IPS-18c (cell line): ENCODE measurements around the gene NUCB1.
"Not testable (repeated sequence)": the region's sequence is repeated elsewhere in the genome, so short reads cannot be mapped to it uniquely, and the experiment has no call there.

ENCODE experiments used
- H3K4me3 ChIP-seq: 2 replicates; pipeline ENCODE4 v1.7.0; 2013; ENCODE audit warnings: low read depth, mild to moderate bottlenecking, low read length, moderate library complexity; ENCODE audit not compliant: insufficient read depth
- H3K9me3 ChIP-seq: one replicate; pipeline ENCODE4 v1.6.1; 2013; ENCODE audit warnings: mild to moderate bottlenecking, low read length, moderate library complexity; ENCODE audit not compliant: control insufficient read depth, insufficient read depth

NUCB1 gene

DNA sequence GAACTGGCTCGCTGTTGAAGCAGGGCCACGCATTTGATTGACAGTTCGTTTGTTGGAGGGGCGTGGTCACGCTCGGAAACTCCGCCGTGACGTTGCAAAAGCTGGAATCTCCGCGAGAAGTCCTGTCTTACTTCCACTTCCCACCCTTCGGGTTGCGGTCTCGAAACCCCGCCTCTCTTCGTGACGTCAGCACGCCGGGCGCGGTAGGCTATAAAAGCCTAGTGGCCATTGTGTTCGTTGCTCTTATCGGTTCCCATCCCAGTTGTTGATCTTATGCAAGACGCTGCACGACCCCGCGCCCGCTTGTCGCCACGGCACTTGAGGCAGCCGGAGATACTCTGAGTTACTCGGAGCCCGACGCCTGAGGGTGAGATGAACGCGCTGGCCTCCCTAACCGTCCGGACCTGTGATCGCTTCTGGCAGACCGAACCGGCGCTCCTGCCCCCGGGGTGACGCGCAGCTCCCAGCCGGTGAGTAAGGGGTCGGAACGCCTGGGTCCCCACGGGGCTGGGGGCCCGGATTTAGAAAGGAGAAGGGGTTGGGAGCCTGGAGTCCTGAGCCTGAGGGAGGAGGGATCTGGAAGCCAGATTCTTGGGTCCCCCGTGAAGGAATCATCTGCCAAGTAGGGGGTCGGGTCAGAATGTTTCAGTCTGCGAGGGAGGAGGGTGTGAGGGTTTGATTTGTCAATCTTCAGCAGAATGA is 27.8 kb upstream of the NUCB1 start, which contains the start of gene PPP1R15A:
Gene PPP1R15A, plus strand, starts transcription at position 240 of the 702 bp plus-strand sequence. CDS start 813 bp downstream, outside the sequence.
- Histone ChIP-seq H3K9me3 (no peaks in the 10 kb centered on the region), H3K4me3 (peak within 1 kb of the TSS; percentile 66)

DNA sequence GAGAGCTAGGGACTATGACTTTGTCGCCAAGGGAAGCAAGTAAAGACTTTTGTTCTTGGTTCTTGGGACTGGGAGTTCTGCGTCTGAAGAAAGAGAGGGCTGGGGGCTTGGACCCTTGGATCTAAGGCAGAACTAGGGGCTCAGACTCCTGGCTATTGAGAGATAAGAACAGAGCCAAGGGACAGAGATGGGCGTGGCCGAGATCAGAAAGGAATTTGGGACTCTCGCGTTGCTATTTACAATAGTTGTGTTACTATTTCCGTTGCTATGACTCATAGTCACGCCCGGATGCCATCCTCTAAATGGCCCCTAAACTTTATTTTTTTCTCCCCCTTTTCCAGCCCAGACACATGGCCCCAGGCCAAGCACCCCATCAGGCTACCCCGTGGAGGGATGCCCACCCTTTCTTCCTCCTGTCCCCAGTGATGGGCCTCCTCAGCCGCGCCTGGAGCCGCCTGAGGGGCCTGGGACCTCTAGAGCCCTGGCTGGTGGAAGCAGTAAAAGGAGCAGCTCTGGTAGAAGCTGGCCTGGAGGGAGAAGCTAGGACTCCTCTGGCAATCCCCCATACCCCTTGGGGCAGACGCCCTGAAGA is 27.1 kb upstream of the NUCB1 start:
- Histone ChIP-seq H3K4me3 (peak overlapping the region; percentile 66), H3K9me3 (no peaks in the 10 kb centered on the region)

DNA sequence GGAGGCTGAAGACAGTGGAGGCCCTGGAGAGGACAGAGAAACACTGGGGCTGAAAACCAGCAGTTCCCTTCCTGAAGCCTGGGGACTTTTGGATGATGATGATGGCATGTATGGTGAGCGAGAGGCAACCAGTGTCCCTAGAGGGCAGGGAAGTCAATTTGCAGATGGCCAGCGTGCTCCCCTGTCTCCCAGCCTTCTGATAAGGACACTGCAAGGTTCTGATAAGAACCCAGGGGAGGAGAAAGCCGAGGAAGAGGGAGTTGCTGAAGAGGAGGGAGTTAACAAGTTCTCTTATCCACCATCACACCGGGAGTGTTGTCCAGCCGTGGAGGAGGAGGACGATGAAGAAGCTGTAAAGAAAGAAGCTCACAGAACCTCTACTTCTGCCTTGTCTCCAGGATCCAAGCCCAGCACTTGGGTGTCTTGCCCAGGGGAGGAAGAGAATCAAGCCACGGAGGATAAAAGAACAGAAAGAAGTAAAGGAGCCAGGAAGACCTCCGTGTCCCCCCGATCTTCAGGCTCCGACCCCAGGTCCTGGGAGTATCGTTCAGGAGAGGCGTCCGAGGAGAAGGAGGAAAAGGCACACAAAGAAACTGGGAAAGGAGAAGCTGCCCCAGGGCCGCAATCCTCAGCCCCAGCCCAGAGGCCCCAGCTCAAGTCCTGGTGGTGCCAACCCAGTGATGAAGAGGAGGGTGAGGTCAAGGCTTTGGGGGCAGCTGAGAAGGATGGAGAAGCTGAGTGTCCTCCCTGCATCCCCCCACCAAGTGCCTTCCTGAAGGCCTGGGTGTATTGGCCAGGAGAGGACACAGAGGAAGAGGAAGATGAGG is 26.4 kb upstream of the NUCB1 start:
- Histone ChIP-seq H3K9me3 (no peaks in the 10 kb centered on the region), H3K4me3 (peak overlapping the region; percentile 66)

- no peak overlapping the region for H3K4me3 ChIP-seq
- no peaks in the 10 kb centered on the region for H3K9me3 ChIP-seq
Observed at GRCh38 chr19:48874303-48875135, 25.6 kb upstream of the NUCB1 start.

GRCh38 chr19:48876043-48876981 is 23.8 kb upstream of the NUCB1 start:
- H3K9me3 ChIP-seq, H3K4me3 ChIP-seq: not testable (repeated sequence)

DNA sequence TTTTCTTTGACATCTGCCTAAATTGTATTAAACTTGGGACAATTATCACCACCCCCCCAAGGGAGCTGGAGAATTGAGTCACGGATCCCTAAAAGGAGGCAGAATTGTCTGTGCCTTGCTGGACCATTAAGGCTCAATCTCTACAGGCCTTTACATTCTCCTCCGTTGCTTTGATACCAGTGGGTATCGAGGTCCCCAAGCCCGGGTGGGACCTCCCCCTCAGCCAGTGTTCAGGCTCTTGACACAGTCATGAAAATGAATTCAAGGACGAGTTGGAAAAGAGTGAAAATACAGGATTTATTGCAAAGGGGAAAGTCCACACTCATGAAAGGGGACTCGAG is 22.3 kb upstream of the NUCB1 start:
- Histone ChIP-seq H3K4me3 (no peak overlapping the region), H3K9me3 (no peaks in the 10 kb centered on the region)

DNA sequence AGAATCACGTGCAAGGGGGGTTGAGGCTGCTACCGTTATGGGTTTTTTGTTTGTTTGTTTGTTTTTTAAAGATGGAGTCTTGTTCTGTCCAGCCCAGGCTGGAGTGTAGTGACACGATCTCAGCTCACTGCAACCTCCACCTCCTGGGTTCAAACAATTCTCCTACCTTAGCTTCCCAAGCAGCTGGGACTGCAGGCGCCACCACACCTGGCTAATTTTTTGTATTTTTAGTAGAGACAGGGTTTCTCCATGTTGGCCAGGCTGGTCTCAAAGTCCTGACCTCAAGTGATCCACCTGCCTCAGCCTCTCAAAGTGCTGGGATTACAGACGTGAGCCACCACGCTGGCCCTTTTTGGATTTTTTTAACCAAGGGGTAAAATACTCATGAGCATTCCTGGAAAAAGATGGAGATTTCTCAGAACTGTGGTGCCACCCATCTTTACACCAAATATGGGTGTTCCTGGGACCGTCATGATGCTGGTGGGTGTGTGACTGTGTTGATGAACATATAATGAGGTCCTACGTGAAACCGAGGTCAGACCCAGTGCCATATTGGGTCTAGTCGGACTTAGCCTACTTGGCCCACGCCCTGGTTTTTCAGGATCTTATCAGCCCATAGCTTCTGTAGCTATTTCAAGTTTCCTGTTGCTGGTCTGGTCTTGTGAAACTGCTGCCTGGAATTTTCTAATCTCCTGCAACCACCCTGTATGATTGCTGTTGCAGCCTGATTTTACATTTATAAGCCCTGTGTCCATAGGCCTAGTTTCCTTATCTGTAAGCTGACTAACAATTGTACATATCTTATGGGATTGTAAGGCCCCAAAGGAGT is 21.7 kb upstream of the NUCB1 start:
- Histone ChIP-seq H3K9me3 (no peaks in the 10 kb centered on the region), H3K4me3 (no peak overlapping the region)

DNA sequence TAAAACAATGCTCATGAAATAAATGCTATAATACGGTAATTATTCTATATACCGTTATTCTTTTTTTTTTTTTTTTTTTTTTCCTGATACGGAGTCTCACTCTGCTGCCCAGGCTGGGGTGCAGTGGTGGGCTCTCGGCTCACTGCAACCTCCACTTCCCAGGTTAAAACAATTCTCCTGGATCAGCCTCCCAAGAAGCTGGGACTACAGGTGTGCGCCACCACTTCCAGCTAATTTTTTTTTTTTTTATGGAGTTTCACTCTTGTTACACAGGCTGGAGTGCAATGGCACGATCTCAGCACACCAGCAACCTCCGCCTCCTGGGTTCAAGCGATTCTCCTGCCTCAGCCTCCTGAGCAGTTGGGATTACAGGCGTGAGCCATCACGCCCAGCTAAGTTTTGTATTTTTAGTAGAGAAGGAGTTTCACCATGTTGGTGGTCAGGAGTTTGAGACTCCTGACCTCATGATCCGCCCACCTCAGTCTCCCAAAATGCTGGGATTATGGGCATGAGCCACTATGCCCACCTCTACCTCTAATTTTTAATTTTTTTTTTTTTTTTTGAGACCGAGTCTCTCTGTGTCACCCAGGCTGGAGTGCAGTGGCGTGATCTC is 21.0 kb upstream of the NUCB1 start:
- H3K4me3 ChIP-seq, result no peak overlapping the region
- H3K9me3 ChIP-seq, result no peaks in the 10 kb centered on the region

- not testable (repeated sequence) for H3K9me3 ChIP-seq, H3K4me3 ChIP-seq
Observed at GRCh38 chr19:48879696-48880095, 20.4 kb upstream of the NUCB1 start.

DNA sequence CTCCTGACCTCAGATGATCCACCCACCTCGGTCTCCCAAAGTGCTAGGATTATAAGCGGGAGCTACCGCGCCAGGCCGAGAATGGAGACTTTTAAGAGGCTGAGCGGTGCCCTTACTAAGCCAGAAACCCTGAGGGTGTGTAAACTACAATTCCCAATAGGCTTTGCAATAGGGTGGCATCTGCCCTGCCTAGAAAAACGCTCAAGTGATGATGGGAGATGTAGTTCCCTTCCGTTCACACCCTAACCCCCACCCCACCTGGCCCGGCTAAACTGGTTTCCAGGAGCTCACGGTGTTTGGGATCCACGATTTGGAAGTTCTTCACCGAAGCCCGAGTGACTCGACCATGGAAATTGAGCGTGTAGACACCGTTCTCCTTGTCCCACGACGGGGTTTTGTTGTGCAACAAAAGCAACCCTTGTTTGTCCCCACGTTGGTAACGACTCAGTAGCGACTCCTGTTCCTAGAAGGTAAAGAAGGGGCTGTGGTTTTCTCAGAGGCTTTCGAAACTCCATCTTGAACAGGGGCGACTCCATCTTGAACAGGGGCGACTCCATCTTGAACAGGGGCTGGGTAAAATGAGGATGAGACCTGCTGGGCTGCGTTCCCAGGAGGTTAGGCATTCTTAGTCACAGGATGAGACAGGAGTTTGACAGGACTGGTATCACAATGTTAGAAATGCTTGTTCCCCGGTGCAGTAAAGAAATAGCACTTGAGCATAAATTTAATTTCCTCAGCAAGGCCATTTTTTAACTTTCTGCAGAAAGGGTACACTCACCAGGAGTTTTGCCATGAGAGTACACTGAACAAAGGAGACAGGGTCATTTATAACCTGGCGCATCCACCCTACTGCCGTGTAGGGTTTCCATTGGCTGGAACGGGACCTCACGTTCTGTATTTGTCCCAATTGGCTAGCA is 18.1 kb upstream of the NUCB1 start:
- no peaks in the 10 kb centered on the region for H3K9me3 ChIP-seq
- H3K4me3 ChIP-seq, result no peak overlapping the region

DNA sequence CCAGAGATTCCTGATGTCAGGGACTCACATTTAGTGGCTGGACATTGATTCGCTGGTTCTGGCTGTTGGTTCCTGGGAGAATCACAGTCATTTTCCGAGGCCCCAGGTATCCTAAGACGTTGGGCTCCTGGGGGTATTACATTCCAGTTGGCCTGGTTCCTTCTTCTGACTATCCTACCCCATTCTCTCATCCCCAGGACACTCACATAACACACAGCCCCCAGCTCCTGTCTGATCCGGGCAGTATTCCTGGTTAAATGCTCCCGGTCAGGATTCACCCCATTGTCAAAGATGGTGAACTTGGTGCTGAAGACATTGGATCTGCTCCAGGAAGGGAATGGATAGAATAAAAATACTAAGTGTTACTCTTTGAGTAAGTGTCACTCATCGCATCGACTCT is 16.4 kb upstream of the NUCB1 start:
- H3K4me3 ChIP-seq, result no peak overlapping the region

DNA sequence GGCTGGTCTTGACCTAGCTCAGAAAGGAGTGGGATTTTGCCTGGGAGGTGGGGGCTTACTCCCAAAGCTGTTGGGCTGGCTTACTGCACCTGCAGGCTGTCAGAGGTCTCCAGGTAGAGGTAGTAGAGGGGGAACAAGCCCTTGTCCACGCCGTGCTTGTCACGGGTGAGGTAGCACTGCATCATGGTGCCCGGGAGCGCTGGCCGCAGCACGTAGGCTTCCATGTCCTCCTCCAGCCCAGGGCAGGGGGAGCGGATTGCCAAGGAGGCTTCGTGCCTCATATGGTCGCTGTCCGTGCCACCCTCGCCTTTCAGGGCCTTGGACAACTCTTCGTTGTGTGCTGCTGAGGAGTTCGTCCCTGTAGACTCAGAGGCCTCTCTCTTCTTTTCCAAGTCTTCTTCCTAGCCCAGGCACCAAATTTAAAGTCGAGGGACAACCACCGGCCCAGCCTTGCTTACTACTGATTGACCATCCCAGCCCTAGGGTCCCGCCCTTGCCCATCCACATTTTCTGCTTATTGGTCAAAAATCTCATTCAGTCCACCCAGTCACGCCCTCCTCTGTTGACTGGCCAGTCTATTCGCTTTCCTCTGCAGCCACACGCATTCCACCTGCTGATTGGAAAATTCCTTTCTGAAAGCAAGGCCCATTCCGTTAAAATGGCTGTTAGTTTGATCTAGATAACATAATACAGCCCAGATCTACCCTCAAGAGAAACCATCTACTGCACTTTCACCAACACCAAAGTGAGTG is 12.1 kb upstream of the NUCB1 start:
- Histone ChIP-seq H3K9me3 (no peaks in the 10 kb centered on the region), H3K4me3 (no peak overlapping the region)

More for the DNA sequence above, 16.4 kb upstream of the NUCB1 start:
- H3K9me3 ChIP-seq, result no peaks in the 10 kb centered on the region

GRCh38 chr19:48889496-48889895 is 10.6 kb upstream of the NUCB1 start:
- H3K4me3 ChIP-seq, result not testable (repeated sequence)

DNA sequence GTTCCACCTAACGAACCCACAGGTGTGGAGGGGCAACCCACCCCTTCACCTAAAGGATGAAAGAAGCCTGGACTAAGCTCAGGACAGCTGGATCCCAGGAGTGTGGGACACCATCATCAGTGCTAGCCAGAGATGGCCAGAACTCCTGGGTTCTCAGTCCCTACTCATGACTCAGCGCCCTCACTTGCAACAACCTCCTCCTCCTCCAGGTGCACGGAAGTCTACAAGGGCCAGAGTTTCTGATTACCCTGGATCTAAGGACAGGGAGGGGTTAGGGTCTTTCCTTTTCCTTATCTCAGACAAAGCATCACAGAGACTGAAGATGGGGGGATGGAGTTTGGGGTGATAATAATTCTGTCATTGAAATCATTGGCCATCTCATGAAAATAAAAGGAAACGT is 9.6 kb upstream of the NUCB1 start:
- Histone ChIP-seq H3K4me3 (no peak overlapping the region), H3K9me3 (no peaks in the 10 kb centered on the region)

More at GRCh38 chr19:48889496-48889895, 10.6 kb upstream of the NUCB1 start:
- not testable (repeated sequence) for H3K9me3 ChIP-seq
